Vagina (tissue), 2 donors: ENCODE data around the gene SMIM12.

ENCODE experiments used
- POLR2A ChIP-seq, 2 donors: fragments of 450-650 bp; IDR thresholded peaks; one replicate each; pipeline ENCODE4 v1.6.1; 2017; ENCODE audit warnings: antibody characterized with exemption in 2 of 2, mild to moderate bottlenecking in 2 of 2, moderate library complexity in 2 of 2
- POLR2AphosphoS5 ChIP-seq, 2 donors: sonication (generic); formaldehyde crosslinking; IDR thresholded peaks; one replicate each; pipeline ENCODE4 v1.9.0; 2017; ENCODE audit warnings: antibody characterized with exemption in 2 of 2, mild to moderate bottlenecking in 2 of 2, low read depth in 1 of 2; ENCODE audit not compliant: insufficient read depth in 1 of 2
- TF ChIP-seq, protein P1 (sequence below), 3 experiments: fragments of 450-650 bp in 2 of 3; fragments of 200-600 bp in 1 of 3; sonication (generic) in 1 of 3; IDR thresholded peaks; one replicate each; pipeline ENCODE4 v1.5.1; 2017 to 2019; ENCODE audit warnings: antibody characterized with exemption in 3 of 3, mild to moderate bottlenecking in 2 of 3, moderate library complexity in 2 of 3

DNA sequence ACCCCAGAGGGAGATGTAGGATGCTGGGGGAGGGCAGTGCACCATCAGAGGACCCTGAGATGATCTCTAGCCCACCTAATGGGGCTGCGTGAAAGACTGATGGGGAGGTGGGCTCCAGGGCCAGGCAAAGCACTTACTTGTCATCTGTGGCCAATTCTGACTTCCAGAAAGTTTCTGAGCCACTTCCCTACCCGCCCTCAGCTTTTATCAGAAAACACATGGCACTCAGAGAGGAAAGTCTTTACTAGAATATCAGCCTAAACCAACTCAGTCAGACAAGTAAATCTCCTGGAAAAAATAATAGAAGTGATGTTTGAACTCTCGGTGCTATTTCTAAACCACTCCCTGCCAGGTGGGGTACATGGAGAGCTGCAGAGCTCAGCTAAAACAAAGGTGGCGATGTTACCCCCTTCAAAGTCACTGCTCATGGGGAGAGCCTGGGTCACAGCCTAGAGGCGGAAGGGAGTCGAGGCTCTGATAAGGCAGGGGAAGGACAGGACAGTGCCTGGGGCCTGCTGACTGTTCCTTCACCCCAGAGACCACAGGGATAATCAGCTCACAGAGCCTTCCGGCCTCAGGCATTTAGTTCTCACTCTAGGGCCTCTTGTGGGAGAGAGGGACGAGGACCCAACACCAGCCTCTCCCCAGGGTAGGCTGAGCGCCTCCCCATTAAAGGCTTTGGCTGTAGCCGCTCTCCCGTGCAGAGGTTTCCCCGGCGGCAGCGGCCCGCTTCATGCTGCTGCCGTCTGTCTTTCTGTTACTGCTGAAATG lies 14.2 kb downstream of the SMIM12 start:
- no peak for TF ChIP-seq POLR2A (IDR thresholded peaks at IDR 0.05)
- TF ChIP-seq, protein P1, sequence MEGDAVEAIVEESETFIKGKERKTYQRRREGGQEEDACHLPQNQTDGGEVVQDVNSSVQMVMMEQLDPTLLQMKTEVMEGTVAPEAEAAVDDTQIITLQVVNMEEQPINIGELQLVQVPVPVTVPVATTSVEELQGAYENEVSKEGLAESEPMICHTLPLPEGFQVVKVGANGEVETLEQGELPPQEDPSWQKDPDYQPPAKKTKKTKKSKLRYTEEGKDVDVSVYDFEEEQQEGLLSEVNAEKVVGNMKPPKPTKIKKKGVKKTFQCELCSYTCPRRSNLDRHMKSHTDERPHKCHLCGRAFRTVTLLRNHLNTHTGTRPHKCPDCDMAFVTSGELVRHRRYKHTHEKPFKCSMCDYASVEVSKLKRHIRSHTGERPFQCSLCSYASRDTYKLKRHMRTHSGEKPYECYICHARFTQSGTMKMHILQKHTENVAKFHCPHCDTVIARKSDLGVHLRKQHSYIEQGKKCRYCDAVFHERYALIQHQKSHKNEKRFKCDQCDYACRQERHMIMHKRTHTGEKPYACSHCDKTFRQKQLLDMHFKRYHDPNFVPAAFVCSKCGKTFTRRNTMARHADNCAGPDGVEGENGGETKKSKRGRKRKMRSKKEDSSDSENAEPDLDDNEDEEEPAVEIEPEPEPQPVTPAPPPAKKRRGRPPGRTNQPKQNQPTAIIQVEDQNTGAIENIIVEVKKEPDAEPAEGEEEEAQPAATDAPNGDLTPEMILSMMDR (IDR thresholded peaks at IDR 0.05): no peak
- no peak for TF ChIP-seq POLR2AphosphoS5 (IDR thresholded peaks at IDR 0.05; ENCODE audit: insufficient read depth in 1 of 2, low read depth in 1 of 2)
